Measurements from ENCODE around the gene KLRD1.
"Not testable (repeated sequence)": the region's sequence is repeated elsewhere in the genome, so short reads cannot be mapped to it uniquely, and the experiment has no call there.

The KLRD1 gene

GRCh38 chr12:10339053-10339840 is 31.6 kb downstream of the KLRD1 start:
- no peak for DNase-seq

- DNase-seq: not testable (repeated sequence)
Observed at GRCh38 chr12:10340946-10341345, 33.3 kb downstream of the KLRD1 start.

- no peak for DNase-seq
Observed at GRCh38 chr12:10341892-10342509, 34.3 kb downstream of the KLRD1 start.

GRCh38 chr12:10351457-10351856 is 43.8 kb downstream of the KLRD1 start:
- DNase-seq: not testable (repeated sequence)

GRCh38 chr12:10354071-10354470 is 46.4 kb downstream of the KLRD1 start:
- DNase-seq: no peak

- no peak for DNase-seq
Observed at GRCh38 chr12:10354502-10354901, 46.8 kb downstream of the KLRD1 start.

DNA sequence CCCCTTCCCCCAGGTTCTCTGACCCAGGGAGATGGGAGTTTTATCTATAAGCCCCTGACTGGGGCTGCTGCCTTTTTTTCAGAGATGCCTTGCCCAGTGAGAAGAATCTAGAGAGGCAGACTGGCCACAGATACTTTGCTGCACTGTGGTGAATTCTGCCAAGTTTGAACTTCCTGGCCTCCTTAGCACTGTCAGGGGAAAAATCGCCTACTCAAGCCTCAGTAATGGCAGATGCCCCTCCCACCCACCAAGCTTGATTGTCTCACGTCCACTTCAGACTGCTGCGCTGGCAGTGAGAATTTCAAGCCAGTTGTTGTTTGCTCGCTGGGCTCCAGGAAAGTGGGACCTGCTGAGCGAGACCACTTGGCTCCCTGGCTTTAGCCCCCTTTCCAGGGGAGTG is 50.5 kb downstream of the KLRD1 start:
- DNase-seq: no peak

DNA sequence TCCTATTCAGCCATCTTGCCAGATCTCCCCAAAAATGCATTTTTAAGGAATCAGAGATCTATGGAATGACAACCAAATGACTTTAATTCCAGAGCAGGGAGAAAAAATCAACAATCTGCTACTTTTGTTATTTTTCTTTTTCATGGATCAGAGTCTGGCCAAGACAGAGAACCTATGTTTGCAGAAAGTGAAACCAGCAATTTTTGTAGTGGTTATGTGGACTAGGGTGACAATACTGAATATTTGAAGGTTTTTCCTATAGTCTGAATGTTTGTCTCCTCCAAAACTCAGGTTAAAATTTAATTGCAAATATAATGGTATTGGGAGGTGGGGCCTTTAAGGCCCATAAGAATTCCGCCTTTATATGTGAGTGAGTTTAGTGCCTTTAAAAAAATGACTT is 51.3 kb downstream of the KLRD1 start:
- DNase-seq: no peak

DNA sequence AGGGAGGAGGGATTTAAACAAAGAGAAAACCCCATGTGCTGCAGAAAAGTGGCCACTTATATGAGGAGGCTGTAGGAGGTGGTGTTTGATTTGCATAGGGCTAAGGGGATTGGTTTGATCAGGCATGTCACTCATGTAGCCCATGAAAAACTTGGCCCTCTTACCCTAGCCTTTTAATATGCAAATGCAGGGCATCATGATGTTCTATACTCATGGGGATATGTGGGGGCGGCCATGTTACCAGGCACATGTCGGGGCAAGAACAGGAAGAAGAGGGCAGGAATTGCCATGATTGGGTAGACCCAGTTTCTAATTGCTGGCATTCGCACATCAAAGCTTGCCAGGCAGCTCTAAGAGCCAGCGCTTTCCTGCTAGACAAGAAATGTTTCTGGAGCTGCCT is 53.4 kb downstream of the KLRD1 start:
- DNase-seq: no peak

DNA sequence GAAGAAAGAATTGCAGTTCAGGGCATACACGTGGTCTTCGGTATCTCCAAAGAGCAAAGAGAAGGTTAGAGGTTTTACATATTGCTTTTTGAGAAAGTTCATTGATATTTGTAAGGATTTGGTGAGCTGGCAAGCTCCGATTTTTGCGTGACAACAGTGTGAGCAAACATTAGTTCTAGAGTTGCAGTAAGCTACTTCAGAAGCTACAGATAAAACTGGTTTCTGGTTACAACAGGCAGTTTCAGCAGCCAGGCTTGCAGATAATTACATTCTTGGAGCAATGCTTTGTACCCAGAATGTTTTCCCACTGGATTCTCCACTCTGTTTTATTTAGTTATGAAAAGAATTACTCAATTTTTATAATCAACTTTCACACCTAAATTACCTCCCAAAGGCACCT is 54.0 kb downstream of the KLRD1 start:
- no peak for DNase-seq

GRCh38 chr12:10362325-10362724 is 54.7 kb downstream of the KLRD1 start:
- no peak for DNase-seq

DNA sequence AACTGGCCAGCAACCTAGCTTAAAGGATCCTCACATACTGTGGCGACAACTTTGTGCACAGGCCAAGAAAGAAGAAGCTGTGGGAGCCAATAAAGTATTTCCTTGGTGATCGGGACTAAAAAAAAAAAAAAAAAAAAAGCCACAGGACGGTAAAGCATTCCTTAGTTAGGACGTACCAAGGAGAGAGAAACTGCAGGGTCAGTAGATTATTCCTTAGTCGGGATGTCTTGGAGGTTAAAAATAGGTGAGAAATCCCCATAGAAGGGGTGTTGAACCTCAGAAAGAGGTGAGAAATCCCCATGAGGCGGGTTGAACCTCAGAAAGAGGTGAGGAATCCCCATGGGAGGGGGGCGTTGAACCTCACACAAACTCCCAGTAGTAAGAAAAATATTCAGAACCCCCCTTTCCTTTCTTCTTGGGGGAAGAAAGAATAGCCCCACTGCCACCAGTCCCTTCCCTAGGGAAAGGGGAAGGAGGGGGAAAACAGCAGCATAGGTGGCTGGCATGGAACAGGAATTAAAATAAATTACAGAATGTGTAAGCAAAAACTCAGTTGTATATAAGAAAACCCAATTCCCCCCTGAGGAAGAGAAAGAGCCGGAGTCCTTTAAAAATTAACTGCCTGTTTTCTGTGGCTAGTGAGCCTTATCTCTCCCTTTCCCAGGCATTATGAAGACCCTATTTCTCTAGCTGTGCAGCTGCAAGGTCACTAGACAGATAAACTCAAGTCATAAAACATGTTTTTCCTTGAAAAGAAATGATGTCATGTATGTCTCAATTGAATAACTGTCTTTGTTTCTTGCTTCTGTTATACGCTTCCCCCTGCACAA is 55.4 kb downstream of the KLRD1 start:
- DNase-seq: no peak

- no peak for DNase-seq
Observed at GRCh38 chr12:10363658-10363913, 55.9 kb downstream of the KLRD1 start.

- no peak for DNase-seq
Observed at GRCh38 chr12:10363914-10364814, 56.5 kb downstream of the KLRD1 start.

DNA sequence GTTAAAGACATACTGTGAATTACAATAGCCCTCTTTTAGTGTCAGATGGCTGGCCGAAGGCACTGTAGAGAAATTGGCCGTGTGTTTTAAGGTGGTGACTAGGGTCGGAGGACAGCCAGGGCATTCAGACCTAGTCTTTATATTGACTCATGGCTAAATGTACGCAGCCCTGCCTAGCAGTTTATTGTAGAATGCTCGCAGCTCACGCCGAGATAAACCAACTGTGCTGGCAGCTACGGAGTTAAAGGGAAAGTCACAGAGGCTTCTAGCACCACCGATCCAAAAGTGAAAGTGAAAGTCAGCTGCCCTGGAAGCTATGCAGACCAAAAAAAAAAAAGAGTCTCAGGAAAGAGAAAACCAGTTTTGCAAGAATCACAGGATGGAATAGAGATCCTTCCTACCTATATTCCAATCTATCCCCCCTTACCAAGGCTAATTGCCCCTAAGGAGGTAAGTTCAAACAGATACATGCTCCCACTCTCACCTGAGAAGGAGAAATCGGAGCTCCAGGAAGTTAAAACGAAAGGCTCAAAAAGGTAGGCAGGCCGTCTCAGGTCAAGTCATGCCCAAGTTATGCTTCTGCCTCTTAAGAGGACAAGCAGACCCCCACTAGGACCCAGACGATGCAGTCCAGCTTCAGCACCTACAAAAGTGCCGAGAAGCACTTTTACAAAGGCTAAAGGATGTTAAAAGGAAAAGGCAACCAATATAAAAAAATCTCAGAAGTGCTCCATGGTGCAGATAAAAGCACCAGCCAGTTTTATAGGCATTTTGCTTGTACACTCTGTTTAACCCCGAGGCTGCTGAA is 57.3 kb downstream of the KLRD1 start:
- DNase-seq: peak; percentile 49 to 57

GRCh38 chr12:10365696-10366405 is 58.2 kb downstream of the KLRD1 start:
- no peak for DNase-seq

DNA sequence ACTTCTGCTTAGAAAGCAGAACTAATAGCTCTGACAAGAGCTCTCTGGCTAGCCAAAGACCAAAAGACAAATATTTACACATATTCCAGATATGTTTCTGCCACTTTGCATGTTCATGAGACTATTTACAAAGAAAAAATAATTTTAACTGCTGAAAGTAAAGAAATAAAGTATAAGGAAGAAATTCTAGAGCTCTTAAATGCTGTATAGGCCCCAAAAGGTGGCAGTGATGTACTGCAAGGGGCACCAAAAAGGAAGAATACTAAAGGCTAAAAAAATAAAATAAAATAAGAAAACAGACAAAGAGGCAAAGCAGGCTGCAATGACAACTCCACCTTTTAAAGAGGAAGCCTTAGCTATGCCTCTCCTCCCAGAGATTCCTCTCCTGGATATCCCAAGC is 59.2 kb downstream of the KLRD1 start:
- no peak for DNase-seq

DNA sequence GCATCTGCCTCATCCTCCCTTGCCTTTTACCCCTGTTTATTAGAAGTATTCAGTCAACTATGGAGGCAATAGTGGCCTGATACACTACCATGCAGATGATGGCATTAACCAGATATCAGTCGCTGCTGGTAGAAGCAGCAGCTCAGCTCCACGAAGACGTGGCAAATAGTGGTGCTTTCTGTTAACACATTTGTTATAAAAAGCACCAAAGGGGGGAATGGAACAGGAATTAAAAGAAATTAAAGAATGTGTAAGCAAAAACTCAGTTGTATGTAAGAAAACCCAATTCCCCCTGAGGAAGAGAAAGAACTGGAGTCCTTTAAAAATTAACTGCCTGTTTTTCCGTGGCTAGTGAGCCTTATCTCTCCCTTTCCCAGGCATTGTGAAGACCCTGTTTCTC is 60.0 kb downstream of the KLRD1 start:
- not testable (repeated sequence) for DNase-seq

DNA sequence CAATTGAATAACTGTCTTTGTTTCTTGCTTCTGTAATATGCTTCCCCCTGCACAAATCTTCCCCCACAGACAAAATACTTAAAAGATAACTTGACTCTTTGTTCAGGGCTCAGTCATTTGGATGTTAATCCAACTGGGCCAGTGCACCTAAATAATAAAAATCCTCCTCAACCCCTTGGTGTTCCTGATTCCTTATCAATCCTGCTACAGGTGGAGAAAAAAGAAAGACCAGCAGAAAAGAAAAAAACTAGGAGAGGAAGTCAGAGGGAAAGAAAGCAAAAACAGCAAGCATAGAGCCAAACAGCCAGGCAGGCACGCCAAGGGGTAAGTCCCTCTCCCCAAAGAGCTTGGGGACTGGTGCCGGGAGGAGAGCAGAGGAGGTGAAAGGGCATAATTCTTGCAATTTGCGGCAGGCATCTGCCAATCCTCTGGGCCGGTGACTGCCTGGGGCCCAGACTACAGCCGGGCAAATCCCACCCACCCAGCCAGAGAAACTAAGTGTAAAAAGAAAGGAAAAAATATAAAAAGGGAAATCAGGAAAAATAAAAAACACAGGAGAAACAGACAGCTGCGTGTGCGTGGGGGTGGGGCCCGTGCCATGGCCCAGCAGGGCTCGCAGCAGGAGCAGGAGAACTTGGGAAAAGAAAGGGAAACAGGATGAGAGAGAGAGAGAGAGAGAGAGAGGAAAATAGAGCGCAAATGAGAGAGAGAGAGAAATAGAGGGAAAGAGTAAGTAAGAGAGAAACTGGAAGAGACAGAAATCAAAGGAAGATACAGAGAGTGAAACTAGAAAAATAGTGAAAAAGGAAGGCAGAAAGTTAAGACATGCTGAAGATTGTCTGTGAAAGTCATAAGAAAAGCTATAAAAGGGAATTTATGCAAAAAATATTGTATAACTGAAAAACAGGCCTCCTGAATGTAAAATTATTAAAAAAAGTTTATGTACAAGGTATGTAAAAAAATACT is 60.8 kb downstream of the KLRD1 start:
- DNase-seq: no peak
